Activated CD4-positive, alpha-beta T cell treated with anti-CD3 and anti-CD28 coated beads, Interleukin-2, amount 50 U/mL, for 1 hour (primary cell): ENCODE results near the gene GRAMD2A.

Experiments
- DNase-seq: peaks from one replicate; pipeline ENCODE4 v3.0.0-alpha.2; 2020

Gene GRAMD2A

GRCh38 chr15:72166716-72167417, 30.7 kb downstream of the GRAMD2A start:
- DNase-seq, result no peak

- DNase-seq, result no peak
Measured at GRCh38 chr15:72163719-72164118, 33.9 kb downstream of the GRAMD2A start.

- no peak for DNase-seq
Measured at GRCh38 chr15:72162569-72162968, 35.0 kb downstream of the GRAMD2A start.

GRCh38 chr15:72161361-72162132, 36.0 kb downstream of the GRAMD2A start:
- DNase-seq, result no peak

GRCh38 chr15:72160696-72161245, 36.8 kb downstream of the GRAMD2A start:
- DNase-seq, result no peak

- DNase-seq, result no peak
Measured at GRCh38 chr15:72156928-72157327, 40.7 kb downstream of the GRAMD2A start.

GRCh38 chr15:72155635-72156616, 41.7 kb downstream of the GRAMD2A start:
- DNase-seq, result peak; percentile 82

GRCh38 chr15:72155003-72155621, 42.5 kb downstream of the GRAMD2A start:
- no peak for DNase-seq

GRCh38 chr15:72154316-72154715, 43.3 kb downstream of the GRAMD2A start:
- no peak for DNase-seq

GRCh38 chr15:72153269-72154000, 44.2 kb downstream of the GRAMD2A start:
- no peak for DNase-seq

GRCh38 chr15:72147418-72147817, 50.2 kb downstream of the GRAMD2A start:
- no peak for DNase-seq

GRCh38 chr15:72146934-72147333, 50.7 kb downstream of the GRAMD2A start:
- no peak for DNase-seq

- no peak for DNase-seq
Measured at GRCh38 chr15:72146221-72146620, 51.4 kb downstream of the GRAMD2A start.

GRCh38 chr15:72141171-72142084, 56.2 kb downstream of the GRAMD2A start:
- no peak for DNase-seq

- DNase-seq, result no peak
Measured at GRCh38 chr15:72140088-72140487, 57.5 kb downstream of the GRAMD2A start.

- DNase-seq, result no peak
Measured at GRCh38 chr15:72139667-72140066, 57.9 kb downstream of the GRAMD2A start.

GRCh38 chr15:72136170-72137051, 61.2 kb downstream of the GRAMD2A start:
- DNase-seq, result no peak

- DNase-seq, result no peak
Measured at GRCh38 chr15:72135719-72136118, 61.9 kb downstream of the GRAMD2A start.

GRCh38 chr15:72133211-72133610, 64.4 kb downstream of the GRAMD2A start:
- DNase-seq, result no peak
